ENCODE data around the gene COG4.

- TF ChIP-seq CTCF (IDR thresholded peaks at IDR 0.05) (no peak), POLR2A (IDR thresholded peaks at IDR 0.05) (no peak)
Measured at GRCh38 chr16:70569752-70570151, 46.4 kb upstream of the COG4 start.
